COLO668 (cell line): Measurements from ENCODE around the gene RHOD.

Source experiments
- DNase-seq: peaks from one replicate; lab custom pipeline; 2025; ENCODE audit not compliant: unreplicated experiment; lab: John Stamatoyannopoulos, UW

The RHOD gene

DNA sequence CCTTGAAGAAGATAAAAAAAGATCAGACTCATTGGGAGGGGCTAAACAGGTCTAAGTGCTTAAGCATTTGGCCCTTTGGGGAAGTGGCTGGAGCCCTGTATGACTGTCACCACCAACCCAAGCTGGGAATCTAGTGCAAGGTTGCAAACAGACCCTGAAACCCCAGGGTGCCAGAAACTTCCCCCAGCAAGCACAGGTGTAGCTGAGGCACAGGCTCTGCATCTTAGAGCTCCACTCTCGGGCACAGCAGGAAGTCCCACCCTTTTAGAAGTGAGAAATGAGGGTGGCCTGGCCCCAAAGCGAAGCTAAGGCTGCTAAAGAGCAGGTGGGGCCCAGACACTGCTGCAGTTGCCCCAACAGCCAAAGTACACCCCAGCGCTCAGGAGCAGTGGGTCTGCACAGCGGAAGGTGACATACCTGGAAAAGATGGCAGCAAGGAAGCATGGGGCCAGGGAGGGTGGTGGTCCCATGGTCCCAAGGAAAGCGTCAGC, 56.6 kb downstream of the RHOD start:
- DNase-seq, result no peak

GRCh38 chr11:67114275-67114896, 57.7 kb downstream of the RHOD start:
- no peak for DNase-seq

DNA sequence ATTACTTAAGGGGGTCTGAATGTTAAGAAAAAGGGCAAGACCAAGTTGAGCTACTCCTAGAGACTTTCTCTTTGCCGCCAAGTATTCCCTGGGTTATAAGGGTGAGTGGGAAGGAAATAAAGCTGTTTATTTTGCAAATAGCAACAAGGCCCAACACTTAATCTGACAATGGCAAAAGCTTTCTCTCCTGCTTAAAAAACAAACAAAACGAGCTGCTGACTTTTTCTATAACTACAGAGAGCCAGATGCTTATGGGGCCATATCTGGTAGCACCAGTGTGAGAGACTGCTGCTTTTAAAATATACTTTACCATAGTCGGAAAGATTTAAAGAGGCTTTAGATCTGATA, 60.1 kb downstream of the RHOD start:
- DNase-seq, result no peak

- no peak for DNase-seq
Measured at GRCh38 chr11:67117176-67117575, 60.5 kb downstream of the RHOD start.

DNA sequence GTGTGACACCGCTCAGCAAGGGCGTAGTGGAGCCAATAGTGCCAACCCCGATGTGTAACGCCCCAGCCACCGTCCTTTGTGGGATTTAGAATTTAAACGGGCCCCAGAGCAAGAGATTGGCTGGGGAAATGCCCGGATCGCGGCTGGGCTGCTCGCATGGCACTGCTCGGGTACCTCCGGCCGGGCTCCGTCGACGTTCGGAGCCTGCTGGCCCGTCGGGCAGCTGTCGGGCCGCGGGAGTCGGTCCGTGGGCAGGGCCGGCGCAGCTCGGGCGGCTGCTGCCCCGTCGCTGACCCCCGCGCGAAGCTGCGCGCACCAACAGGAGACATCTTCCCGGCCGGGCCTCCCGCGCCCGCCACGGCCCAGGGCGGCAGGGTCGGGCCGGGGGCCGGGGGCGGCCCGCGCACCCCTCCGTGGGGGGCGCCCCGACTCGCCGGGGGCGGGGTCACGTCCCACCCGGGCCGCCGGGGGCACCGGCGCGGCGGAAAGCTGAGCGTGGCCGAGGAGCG, 61.1 kb downstream of the RHOD start:
- DNase-seq, result peak; percentile 54

DNA sequence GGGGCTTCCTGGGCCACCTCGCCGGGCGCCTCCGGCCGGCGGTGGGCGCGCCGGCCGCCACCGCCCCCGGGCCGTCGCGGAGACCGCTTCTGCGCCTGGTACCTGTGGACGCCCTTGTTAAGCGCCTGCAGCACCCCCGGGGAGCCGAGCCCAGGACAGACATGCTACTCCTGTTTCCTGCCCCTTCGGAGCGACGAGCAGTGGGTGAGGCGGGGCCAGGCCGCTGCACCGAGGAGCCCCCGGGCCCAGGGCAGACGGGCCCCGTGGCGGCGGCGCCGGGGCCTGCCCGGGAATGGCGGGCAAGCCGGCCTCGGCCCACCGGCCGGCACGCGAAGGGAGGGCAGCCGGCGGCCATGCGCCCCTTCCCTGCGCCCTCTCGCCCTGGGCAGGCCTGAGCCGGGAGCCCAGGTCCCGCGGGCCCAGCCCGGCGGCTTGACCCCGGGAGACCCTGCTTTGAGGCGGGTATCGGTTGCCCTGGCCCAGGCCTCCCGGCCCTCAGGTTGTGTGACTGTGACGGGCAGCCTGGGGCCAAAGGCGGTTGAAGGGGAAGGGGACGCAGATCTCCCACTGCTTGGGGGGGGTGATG, 61.6 kb downstream of the RHOD start:
- peak; percentile 52 for DNase-seq

DNA sequence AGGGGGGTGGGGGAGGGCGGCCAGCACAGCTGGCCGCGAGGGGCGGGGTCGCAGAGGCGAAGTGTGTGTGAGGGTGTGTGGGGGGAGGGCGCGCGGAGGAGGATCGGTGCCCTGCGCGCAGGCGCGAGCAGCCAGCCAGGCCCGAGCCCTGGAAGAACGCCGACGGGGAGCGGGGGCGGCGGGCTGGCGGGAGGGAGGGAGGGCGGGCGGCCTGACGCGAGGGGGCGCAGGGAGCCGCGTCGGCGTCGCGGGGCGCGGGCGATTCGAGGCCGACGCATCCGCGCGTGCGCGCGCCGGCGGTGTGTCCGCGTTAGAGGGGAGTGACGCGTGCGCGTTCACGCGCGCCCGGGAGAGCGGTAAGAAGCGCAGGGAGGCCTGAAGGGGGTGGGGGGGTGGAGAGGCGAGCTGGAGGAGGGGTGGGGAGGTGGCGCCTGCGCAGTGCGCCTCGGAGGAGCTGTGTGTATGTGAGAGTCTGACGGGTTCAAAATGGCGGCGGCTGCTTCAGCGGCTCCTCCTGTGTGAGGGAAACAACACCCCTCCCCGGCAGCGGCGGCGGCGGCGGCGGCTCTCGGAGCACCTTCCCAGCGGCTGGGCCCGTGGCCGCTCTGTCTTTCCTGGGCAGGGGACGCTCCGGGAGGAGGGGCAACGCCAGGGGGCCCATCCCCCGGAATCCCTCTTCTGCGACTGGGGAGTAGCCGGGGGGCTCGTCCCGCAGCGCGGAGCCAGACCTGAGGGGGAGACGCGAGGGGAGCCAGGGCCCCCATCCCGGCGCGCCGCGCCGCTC, 62.3 kb downstream of the RHOD start, which contains the start of gene KDM2A:
Gene KDM2A, plus strand, starts transcription at position 463 of the 784 bp plus-strand sequence. CDS start 2,054 bp downstream, outside the sequence.
- DNase-seq, result peak; percentile 100

DNA sequence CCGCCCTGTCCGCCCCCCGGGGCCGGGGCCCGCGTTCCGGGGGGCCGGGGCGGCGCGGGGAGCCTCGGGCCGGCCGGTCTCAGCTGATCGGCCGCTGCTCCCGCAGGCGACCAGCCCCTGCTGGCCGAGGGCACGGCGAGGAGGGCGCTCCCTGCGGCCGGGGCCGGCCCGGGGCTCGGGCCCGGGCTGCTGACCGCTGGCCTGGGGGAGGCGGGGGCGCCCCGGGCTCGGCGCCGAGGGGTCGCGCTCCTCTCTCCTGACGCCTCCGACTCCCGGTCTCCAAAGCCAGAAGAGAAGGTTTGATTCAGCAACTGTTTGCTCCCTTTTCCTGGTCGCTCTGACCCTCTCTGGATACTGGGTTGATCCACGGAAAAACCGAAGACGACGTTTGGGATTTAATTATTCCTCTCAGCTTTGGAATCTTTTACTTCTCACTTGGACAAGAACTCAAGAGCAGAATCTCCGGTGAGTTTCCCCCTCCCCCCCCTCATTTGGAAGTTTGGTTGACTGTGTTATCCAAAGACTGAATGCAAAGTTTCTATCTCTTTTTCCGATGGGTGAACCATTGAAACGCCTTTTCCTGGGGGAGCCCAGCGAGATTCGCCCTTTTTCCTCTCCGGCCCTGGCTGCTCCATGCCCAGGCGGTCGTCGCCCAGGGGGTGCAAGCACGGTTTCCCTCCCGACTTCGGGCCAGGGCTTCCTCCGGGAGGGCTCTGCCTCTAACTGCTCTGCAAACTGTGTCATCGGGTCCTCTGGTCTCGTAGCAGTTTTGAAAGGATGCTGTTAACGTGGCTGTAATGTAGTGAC, 63.1 kb downstream of the RHOD start:
- DNase-seq, result peak; percentile 39

DNA sequence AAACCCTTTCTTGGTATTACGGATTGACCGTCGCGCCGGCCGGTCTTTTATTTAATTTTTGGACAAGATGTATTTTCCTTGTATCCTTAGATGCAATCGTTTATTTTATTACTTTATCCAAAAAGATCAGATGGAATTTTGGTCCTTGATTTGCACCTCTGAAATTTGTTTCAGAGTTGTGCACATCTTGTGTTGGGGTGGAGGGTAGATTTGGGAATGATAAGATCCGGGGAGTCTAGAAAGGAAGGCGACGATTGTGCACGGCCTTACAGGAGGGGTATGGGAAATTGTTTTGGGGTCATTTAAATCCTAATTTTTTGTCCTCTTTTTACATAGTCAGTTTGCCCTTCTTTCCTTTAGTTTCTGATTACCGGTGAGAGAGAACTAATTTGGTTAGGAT, 63.8 kb downstream of the RHOD start:
- no peak for DNase-seq

- DNase-seq, result no peak
Measured at GRCh38 chr11:67120881-67121710, 64.4 kb downstream of the RHOD start.
